Common myeloid progenitor, CD34-positive (primary cell): ENCODE data around the gene MYCBPAP.

ENCODE experiments used
- CTCF ChIA-PET: fragments of 350-600 bp; sonication (Branson Sonifier 250); formaldehyde crosslinking; loops from one replicate; lab custom pipeline; 2021; ENCODE audit warnings: antibody characterized with exemption; lab: Charles Lee
- POLR2A ChIA-PET: fragments of 350-600 bp; sonication (Branson Sonifier 250); formaldehyde crosslinking; loops from one replicate; lab custom pipeline; 2021; ENCODE audit warnings: antibody characterized with exemption; lab: Charles Lee
- DNase-seq, 3 donors: peaks; one replicate each; pipeline versions ENCODE4 v3.0.0 to v3.0.0-alpha.2; 2013
- H3K27ac ChIP-seq, 2 experiments: 1 replicate in 1 of 2; 2 replicates in 1 of 2; pipeline ENCODE4 v1.7.0; 2013; ENCODE audit warnings: inconsistent platforms in 2 of 2, low read length in 2 of 2, mild to moderate bottlenecking in 2 of 2, low read depth in 1 of 2, moderate library complexity in 1 of 2; ENCODE audit not compliant: severe bottlenecking in 2 of 2, insufficient read depth in 1 of 2, poor library complexity in 1 of 2
- H3K27me3 ChIP-seq, 5 experiments: replicated peaks in 2 of 5; 1 replicate in 3 of 5; 2 replicates in 2 of 5; pipeline versions ENCODE4 v1.6.1 to v1.7.0; 2013; ENCODE audit warnings: low read length in 4 of 5, mild to moderate bottlenecking in 2 of 5, moderate library complexity in 2 of 5, inconsistent platforms in 1 of 5; ENCODE audit not compliant: insufficient read depth in 5 of 5, control insufficient read depth in 4 of 5
- H3K36me3 ChIP-seq, 4 experiments: 1 replicate in 2 of 4; 2 replicates in 2 of 4; pipeline versions ENCODE4 v1.6.1 to v1.7.0; 2013; ENCODE audit warnings: low read length in 3 of 4, control low read depth in 1 of 4, mild to moderate bottlenecking in 1 of 4; ENCODE audit not compliant: control insufficient read depth in 4 of 4, insufficient read depth in 4 of 4
- H3K4me1 ChIP-seq, 4 experiments: 1 replicate in 3 of 4; 2 replicates in 1 of 4; pipeline versions ENCODE4 v1.6.1 to v1.7.1; 2013; ENCODE audit warnings: low read length in 3 of 4, mild to moderate bottlenecking in 3 of 4, control low read depth in 1 of 4, inconsistent platforms in 1 of 4, moderate library complexity in 1 of 4; ENCODE audit not compliant: control insufficient read depth in 4 of 4, insufficient read depth in 4 of 4; ENCODE audit errors: control extremely low read depth in 1 of 4
- H3K4me3 ChIP-seq, 7 experiments: 1 replicate in 4 of 7; 2 replicates in 3 of 7; pipeline versions ENCODE4 v1.5.1 to v1.7.0; 2013; ENCODE audit warnings: mild to moderate bottlenecking in 7 of 7, low read length in 6 of 7, moderate library complexity in 6 of 7, inconsistent platforms in 2 of 7, low read depth in 2 of 7, control low read depth in 1 of 7; ENCODE audit not compliant: insufficient read depth in 4 of 7, control insufficient read depth in 1 of 7; ENCODE audit errors: extremely low read depth in 1 of 7
- H3K9me3 ChIP-seq, 5 experiments: 1 replicate in 4 of 5; 2 replicates in 1 of 5; pipeline versions ENCODE4 v1.6.1 to v1.7.1; 2013; ENCODE audit warnings: low read length in 4 of 5, mild to moderate bottlenecking in 2 of 5, inconsistent platforms in 1 of 5, low read depth in 1 of 5, moderate library complexity in 1 of 5; ENCODE audit not compliant: control insufficient read depth in 4 of 5, insufficient read depth in 2 of 5; ENCODE audit errors: control extremely low read depth in 1 of 5
- WGBS: methylation state at CpG from one replicate; pipeline ENCODE4 v1.1.5; 2013; ENCODE audit not compliant: insufficient coverage; 5-methylcytosine and 5-hydroxymethylcytosine counted together

Gene MYCBPAP

GRCh38 chr17:50487213-50488096, 20.8 kb upstream of the MYCBPAP start:
- no peak for DNase-seq
- H3K4me1 ChIP-seq: peaks cover 0 to 1% (median 0%) of the 10 kb centered on the region in 4 experiments
- ChIA-PET POLR2A (interaction anchor here (0.6 kb wide), 1 partner anchor 10 kb away, joined by 4 read pairs; no protein-coding TSS in a partner anchor), CTCF (interaction anchor here (0.6 to 2.0 kb wide), 4 partner anchors 8 to 138 kb away, joined by 3 to 10 read pairs (median 7); partner anchors contain the start of gene RSAD1)
- no peak overlapping the region for H3K27ac ChIP-seq
- WGBS: 97% methylated on average over 15 of the region's 17 CpGs
- H3K36me3 ChIP-seq: peaks cover 6 to 32% (median 25%) of the 10 kb centered on the region in 4 experiments
- H3K9me3 ChIP-seq: no peaks in the 10 kb centered on the region
- H3K4me3 ChIP-seq: no peak overlapping the region
- no peaks in the 10 kb centered on the region for H3K27me3 ChIP-seq

- Histone ChIP-seq H3K4me3 (no peak overlapping the region), H3K27me3 (no peaks in the 10 kb centered on the region), H3K9me3 (no peaks in the 10 kb centered on the region), H3K27ac (no peak overlapping the region), H3K36me3 (peaks cover 6 to 21% (median 20%) of the 10 kb centered on the region in 4 experiments), H3K4me1 (no peaks in the 10 kb centered on the region)
- no peak for DNase-seq
- CTCF ChIA-PET: interaction anchor here (0.7 to 1.6 kb wide), 3 partner anchors 10 to 207 kb away, joined by 3 to 10 read pairs (median 4); partner anchors contain the start of gene RSAD1
- POLR2A ChIA-PET: no interaction called here
- WGBS: 100% methylated on average over 1 of the region's 2 CpGs
These were observed 19.4 kb upstream of the MYCBPAP start for GRCh38 chr17:50488880-50489279.

GRCh38 chr17:50491505-50491904, 16.7 kb upstream of the MYCBPAP start:
- DNase-seq: no peak
- Histone ChIP-seq H3K36me3 (peaks cover 0 to 2% (median 0%) of the 10 kb centered on the region in 4 experiments), H3K9me3 (no peaks in the 10 kb centered on the region), H3K4me3 (no peak overlapping the region), H3K27me3 (no peaks in the 10 kb centered on the region), H3K27ac (no peak overlapping the region), H3K4me1 (no peaks in the 10 kb centered on the region)
- CTCF ChIA-PET: interaction anchor here (0.6 to 2.4 kb wide), 3 partner anchors 10 to 180 kb away, joined by 3 to 9 read pairs (median 9); partner anchors contain the start of gene RSAD1
- POLR2A ChIA-PET: no interaction called here
- no CpG with 5 or more reads among the region's 1 CpG for WGBS

GRCh38 chr17:50492214-50492613, 16.0 kb upstream of the MYCBPAP start:
- Histone ChIP-seq H3K9me3 (no peaks in the 10 kb centered on the region), H3K4me1 (no peaks in the 10 kb centered on the region), H3K27me3 (no peaks in the 10 kb centered on the region), H3K4me3 (no peak overlapping the region), H3K27ac (no peak overlapping the region), H3K36me3 (peaks cover 0 to 2% (median 0%) of the 10 kb centered on the region in 4 experiments)
- WGBS: no CpG with 5 or more reads among the region's 8 CpGs
- ChIA-PET CTCF (interaction anchor here (0.6 to 2.4 kb wide), 3 partner anchors 9 to 180 kb away, joined by 3 to 9 read pairs (median 9); partner anchors contain the start of gene RSAD1), POLR2A (no interaction called here)
- DNase-seq: no peak

- no peak for DNase-seq
- H3K9me3 ChIP-seq: no peaks in the 10 kb centered on the region
- no peaks in the 10 kb centered on the region for H3K27me3 ChIP-seq
- no peak overlapping the region for H3K27ac ChIP-seq
- ChIA-PET POLR2A (no interaction called here), CTCF (interaction anchor here (0.9 to 2.4 kb wide), 5 partner anchors 8 to 201 kb away, joined by 3 to 9 read pairs (median 5); partner anchors contain the start of gene RSAD1)
- no peaks in the 10 kb centered on the region for H3K4me1 ChIP-seq
- H3K36me3 ChIP-seq: no peaks in the 10 kb centered on the region
- 85% methylated on average over 2 of the region's 3 CpGs for WGBS
- no peak overlapping the region for H3K4me3 ChIP-seq
These were observed 14.5 kb upstream of the MYCBPAP start for GRCh38 chr17:50493744-50494143.

- H3K27me3 ChIP-seq: no peaks in the 10 kb centered on the region
- no peak overlapping the region for H3K4me3 ChIP-seq
- no peak for DNase-seq
- 100% methylated on average over 4 of the region's 8 CpGs for WGBS
- ChIA-PET POLR2A (no interaction called here), CTCF (no interaction called here)
- H3K9me3 ChIP-seq: no peaks in the 10 kb centered on the region
- no peaks in the 10 kb centered on the region for H3K4me1 ChIP-seq
- no peaks in the 10 kb centered on the region for H3K36me3 ChIP-seq
- no peak overlapping the region for H3K27ac ChIP-seq
These were observed 12.9 kb upstream of the MYCBPAP start for GRCh38 chr17:50495217-50495823.
